ENCODE measurements around the gene UBE2J1.

- TF ChIP-seq EZH2 (IDR thresholded peaks at IDR 0.05; ENCODE audit: low read length, missing control alignments) (no peak), CTCF (conservative IDR thresholded peaks at IDR 0.05 in 1 of 2, IDR thresholded peaks at IDR 0.05 in 1 of 2; ENCODE audit: low read depth in 1 of 2, low read length in 2 of 2) (no peak)
Observed at GRCh38 chr6:89357390-89357789, 4.9 kb upstream of the UBE2J1 start.

Data from fibroblast of lung (primary cell).